WTC11 (cell line): ENCODE measurements around the gene COL10A1.

Source experiments
- FOXP4 ChIP-seq: sonication (generic); formaldehyde crosslinking; IDR thresholded peaks from 2 replicates; pipeline ENCODE4 v1.8.0; 2022; ENCODE audit warnings: mild to moderate bottlenecking, missing genetic modification reagents
- NFYB ChIP-seq: sonication (generic); formaldehyde crosslinking; conservative IDR thresholded peaks from 2 replicates; pipeline ENCODE4 v1.8.0; 2022; ENCODE audit warnings: low read depth, missing genetic modification reagents
- NR2C2 ChIP-seq: sonication (generic); formaldehyde crosslinking; IDR thresholded peaks from 2 replicates; pipeline ENCODE4 v1.8.0; 2022; ENCODE audit warnings: mild to moderate bottlenecking, missing genetic modification reagents
- TF ChIP-seq, protein P1 (sequence below): fragments of 200-600 bp; IDR thresholded peaks from 2 replicates; pipeline ENCODE4 v1.8.0; 2022; ENCODE audit warnings: antibody characterized with exemption

DNA sequence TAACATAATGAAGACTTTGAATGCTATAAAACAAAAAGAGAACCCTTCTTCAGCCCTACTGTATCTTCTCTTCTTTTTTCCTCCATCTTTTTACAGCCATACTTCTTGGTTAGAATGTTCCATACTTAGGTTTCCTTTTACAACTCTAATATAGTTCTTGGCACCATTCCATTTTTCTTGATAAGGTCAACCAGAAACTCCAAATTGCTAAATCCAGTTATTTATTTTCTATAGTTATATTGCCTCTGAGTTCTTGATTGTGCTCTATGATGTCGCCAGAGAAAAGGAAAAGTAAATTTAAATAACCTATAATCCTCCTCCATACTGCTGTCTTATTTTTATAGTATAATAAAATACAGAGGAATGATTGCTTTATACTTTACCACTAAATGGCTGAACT lies 26.7 kb upstream of the COL10A1 start:
- TF ChIP-seq, protein P1, sequence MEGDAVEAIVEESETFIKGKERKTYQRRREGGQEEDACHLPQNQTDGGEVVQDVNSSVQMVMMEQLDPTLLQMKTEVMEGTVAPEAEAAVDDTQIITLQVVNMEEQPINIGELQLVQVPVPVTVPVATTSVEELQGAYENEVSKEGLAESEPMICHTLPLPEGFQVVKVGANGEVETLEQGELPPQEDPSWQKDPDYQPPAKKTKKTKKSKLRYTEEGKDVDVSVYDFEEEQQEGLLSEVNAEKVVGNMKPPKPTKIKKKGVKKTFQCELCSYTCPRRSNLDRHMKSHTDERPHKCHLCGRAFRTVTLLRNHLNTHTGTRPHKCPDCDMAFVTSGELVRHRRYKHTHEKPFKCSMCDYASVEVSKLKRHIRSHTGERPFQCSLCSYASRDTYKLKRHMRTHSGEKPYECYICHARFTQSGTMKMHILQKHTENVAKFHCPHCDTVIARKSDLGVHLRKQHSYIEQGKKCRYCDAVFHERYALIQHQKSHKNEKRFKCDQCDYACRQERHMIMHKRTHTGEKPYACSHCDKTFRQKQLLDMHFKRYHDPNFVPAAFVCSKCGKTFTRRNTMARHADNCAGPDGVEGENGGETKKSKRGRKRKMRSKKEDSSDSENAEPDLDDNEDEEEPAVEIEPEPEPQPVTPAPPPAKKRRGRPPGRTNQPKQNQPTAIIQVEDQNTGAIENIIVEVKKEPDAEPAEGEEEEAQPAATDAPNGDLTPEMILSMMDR, result no peak
- TF ChIP-seq FOXP4 (CRISPR knock-in tag), result no peak
- TF ChIP-seq NR2C2, result no peak
- TF ChIP-seq NFYB (CRISPR knock-in tag), result no peak
